A549 (cell line): ENCODE measurements around the gene FAM240B. TPM values are rescaled to one million over a fixed set of nuclear protein-coding genes. Genes with fewer than 3 reads are reported as not detected.

Experiments used
- ATAC-seq, 2 experiments: fragments of 200-7000 bp in 1 of 2; fragments of >200 bp in 1 of 2; cut with Nextera tagmentation in 1 of 2; cut with Tn5 transposase in 1 of 2; 3 replicates each; pipeline versions ENCODE4 v1.8.0 to v1.9.1; 2018 to 2020; ENCODE audit warnings: mild to moderate bottlenecking in 1 of 2, moderate library complexity in 1 of 2
- CTCF ChIA-PET: fragments of 300-600 bp; sonication (Branson Sonifier 250); formaldehyde crosslinking; extraction: SDS; loops from one replicate; lab custom pipeline; 2021; ENCODE audit warnings: antibody characterized with exemption, inconsistent platforms; lab: Yijun Ruan, JAX
- POLR2A ChIA-PET: fragments of 350-600 bp; formaldehyde crosslinking; extraction: SDS; loops from one replicate; lab custom pipeline; 2021; ENCODE audit warnings: antibody characterized with exemption, inconsistent platforms; lab: Yijun Ruan, JAX
- DNase-seq, 2 experiments: peaks; one replicate each; pipeline versions ENCODE4 v3.0.0 to v3.0.0-alpha.2; 2011 to 2016; ENCODE audit warnings: low read depth in 1 of 2, low spot score in 1 of 2
- FAIRE-seq: peaks from 2 replicates; lab custom pipeline; 2011; peaks lifted over from hg19 to GRCh38; lab: Jason Lieb, UNC
- H3K27ac ChIP-seq, 2 experiments: fragments of >200 bp; sonication (Bioruptor Twin); formaldehyde crosslinking; 3 replicates each; pipeline ENCODE4 v1.5.1; 2016 to 2017
- H3K4me1 ChIP-seq: fragments of >200 bp; sonication (Bioruptor Twin); formaldehyde crosslinking; 3 replicates; pipeline ENCODE4 v1.6.1; 2016
- H3K4me2 ChIP-seq: fragments of >200 bp; sonication (Bioruptor Twin); formaldehyde crosslinking; 3 replicates; pipeline ENCODE4 v1.6.1; 2016
- H3K4me3 ChIP-seq: fragments of >200 bp; sonication (Bioruptor Twin); formaldehyde crosslinking; 3 replicates; pipeline ENCODE4 v1.5.1; 2016
- H3K9me3 ChIP-seq: fragments of >200 bp; sonication (Bioruptor Twin); formaldehyde crosslinking; 3 replicates; pipeline ENCODE4 v1.6.1; 2016
- BCL3 ChIP-seq: fragments of >200 bp; sonication (Bioruptor Twin); formaldehyde crosslinking; IDR thresholded peaks from 3 replicates; pipeline ENCODE4 v1.6.1; 2016
- CBX8 ChIP-seq: fragments of 200-600 bp; sonication (generic); IDR thresholded peaks from 2 replicates; pipeline ENCODE4 v1.6.1; 2016
- CEBPB ChIP-seq, 2 experiments: fragments of >200 bp in 1 of 2; sonication (Bioruptor Twin) in 1 of 2; formaldehyde crosslinking in 1 of 2; IDR thresholded peaks; 2 replicates each; pipeline ENCODE4 v1.6.1; 2012 to 2016
- CHD2 ChIP-seq: fragments of 150-350 bp; IDR thresholded peaks from 2 replicates; pipeline ENCODE4 v1.6.1; 2014; ENCODE audit warnings: low read length; ENCODE audit not compliant: partially characterized antibody
- EHF ChIP-seq: fragments of 250-450 bp; sonication (Bioruptor Pico); IDR thresholded peaks from 2 replicates; pipeline ENCODE4 v1.5.0; 2020; ENCODE audit warnings: mild to moderate bottlenecking
- EHMT2 ChIP-seq: fragments of 200-600 bp; sonication (generic); IDR thresholded peaks from 2 replicates; pipeline ENCODE4 v1.6.1; 2016; ENCODE audit warnings: antibody characterized with exemption, low read depth, mild to moderate bottlenecking, moderate library complexity
- ELK1 ChIP-seq: fragments of 150-350 bp; IDR thresholded peaks from 2 replicates; pipeline ENCODE4 v1.6.1; 2014; ENCODE audit warnings: low read depth, mild to moderate bottlenecking, low read length
- EP300 ChIP-seq, 2 experiments: fragments of >200 bp; sonication (Bioruptor Twin); formaldehyde crosslinking; IDR thresholded peaks; 2 replicates in 1 of 2; 3 replicates in 1 of 2; pipeline ENCODE4 v1.6.1; 2016 to 2017
- FOSL2 ChIP-seq, 2 experiments: fragments of 450-650 bp in 1 of 2; fragments of >200 bp in 1 of 2; sonication (Bioruptor Twin) in 1 of 2; formaldehyde crosslinking; IDR thresholded peaks; 2 replicates each; pipeline versions ENCODE4 v1.5.0 to v1.6.1; 2016 to 2020; ENCODE audit warnings: mild to moderate bottlenecking in 1 of 2, moderate library complexity in 1 of 2
- FOXS1 ChIP-seq: fragments of 250-450 bp; sonication (Bioruptor Pico); IDR thresholded peaks from 2 replicates; pipeline ENCODE4 v1.5.0; 2020; ENCODE audit warnings: mild to moderate bottlenecking, moderate library complexity
- HMGXB4 ChIP-seq: fragments of 250-450 bp; sonication (Bioruptor Pico); IDR thresholded peaks from 2 replicates; pipeline ENCODE4 v1.5.0; 2021; ENCODE audit warnings: mild to moderate bottlenecking, moderate library complexity, borderline replicate concordance
- HOXB5 ChIP-seq: fragments of 250-450 bp; sonication (Bioruptor Pico); IDR thresholded peaks from 2 replicates; pipeline ENCODE4 v1.5.0; 2020; ENCODE audit warnings: mild to moderate bottlenecking, moderate library complexity
- KDM1A ChIP-seq: fragments of 200-600 bp; sonication (generic); IDR thresholded peaks from 2 replicates; pipeline ENCODE4 v1.6.1; 2016; ENCODE audit warnings: low read depth, mild to moderate bottlenecking
- MAFK ChIP-seq: fragments of 450-650 bp; IDR thresholded peaks from 2 replicates; pipeline ENCODE4 v1.6.1; 2014; ENCODE audit not compliant: partially characterized antibody
- NPAS2 ChIP-seq: fragments of 250-450 bp; sonication (Bioruptor Pico); IDR thresholded peaks from 2 replicates; pipeline ENCODE4 v1.8.0; 2022; ENCODE audit warnings: mild to moderate bottlenecking, moderate library complexity, borderline replicate concordance
- PHF8 ChIP-seq: fragments of 200-600 bp; sonication (generic); IDR thresholded peaks from 2 replicates; pipeline ENCODE4 v1.6.1; 2016; ENCODE audit warnings: low read depth, mild to moderate bottlenecking, antibody characterized with exemption, moderate library complexity, borderline replicate concordance
- POLR2A ChIP-seq: IDR thresholded peaks from 2 replicates; pipeline ENCODE4 v1.6.1; 2012; ENCODE audit warnings: mild to moderate bottlenecking, low read length
- POLR2AphosphoS2 ChIP-seq: conservative IDR thresholded peaks from 2 replicates; pipeline ENCODE4 v1.6.1; 2012; ENCODE audit warnings: low read length, improper control_type of control experiment, inconsistent platforms
- RAD21 ChIP-seq, 2 experiments: fragments of >200 bp in 1 of 2; sonication (Bioruptor Twin) in 1 of 2; formaldehyde crosslinking in 1 of 2; IDR thresholded peaks in 1 of 2; conservative IDR thresholded peaks in 1 of 2; 2 replicates in 1 of 2; 3 replicates in 1 of 2; pipeline ENCODE4 v1.6.1; 2012 to 2018; ENCODE audit warnings: inconsistent platforms in 1 of 2
- REST ChIP-seq: fragments of 200-600 bp; sonication (generic); IDR thresholded peaks from 2 replicates; pipeline ENCODE4 v1.6.1; 2016; ENCODE audit warnings: antibody characterized with exemption, mild to moderate bottlenecking, moderate library complexity
- RFX5 ChIP-seq: fragments of 450-650 bp; IDR thresholded peaks from 2 replicates; pipeline ENCODE4 v1.7.1; 2014; ENCODE audit warnings: antibody characterized with exemption, mild to moderate bottlenecking, moderate library complexity
- RNF2 ChIP-seq: fragments of 200-600 bp; sonication (generic); IDR thresholded peaks from 2 replicates; pipeline ENCODE4 v1.6.1; 2016; ENCODE audit warnings: low read depth, mild to moderate bottlenecking, antibody characterized with exemption, moderate library complexity, borderline replicate concordance
- SMC3 ChIP-seq: fragments of >200 bp; sonication (Bioruptor Twin); formaldehyde crosslinking; IDR thresholded peaks from 3 replicates; pipeline ENCODE4 v1.6.1; 2018; ENCODE audit warnings: inconsistent platforms
- TP53 ChIP-seq: fragments of 250-450 bp; sonication (Bioruptor Pico); IDR thresholded peaks from 2 replicates; pipeline ENCODE4 v1.5.0; 2021; ENCODE audit warnings: mild to moderate bottlenecking, moderate library complexity
- ZNF302 ChIP-seq: fragments of 250-450 bp; sonication (Bioruptor Pico); IDR thresholded peaks from 2 replicates; pipeline ENCODE4 v1.9.0; 2021; ENCODE audit warnings: inconsistent platforms, mild to moderate bottlenecking, moderate library complexity
- WGBS: methylation state at CpG from one replicate; pipeline ENCODE4 v1.1.6; 2017; ENCODE audit errors: missing lambda C conversion rate; 5-methylcytosine and 5-hydroxymethylcytosine counted together
- polyA plus RNA-seq, 4 experiments: library from polyadenylated mRNA; depleted of rRNA in 3 of 4; stranded (reverse); fragments of >200 nt; fragmentation: RNase III in 1 of 4; extraction: RNeasy Plus Mini Kit Qiagen cat#74134 plus additional on column Dnase treatment in 1 of 4; gene quantifications; 2 replicates in 3 of 4; 3 replicates in 1 of 4; pipeline ENCODE4 v1.2.3, GENCODE V29; 2011 to 2017

The FAM240B gene
- polyA plus RNA-seq, 2 of the 4 experiments (the other 2 are of a cell fraction): not detected

- Histone ChIP-seq H3K9me3 (no peaks in the 10 kb centered on the region), H3K4me1 (peaks cover 8% of the 10 kb centered on the region; the same call in 1 of the 3 replicates), H3K27ac (no peak overlapping the region), H3K4me2 (no peak overlapping the region), H3K4me3 (no peak overlapping the region)
- 90% methylated on average over 3 of the region's 3 CpGs for WGBS
- FAIRE-seq (no peak), DNase-seq (no peak), ATAC-seq (no peak)
- TF ChIP-seq NPAS2 (CRISPR knock-in tag) (no peak), TP53 (CRISPR knock-in tag) (no peak), CEBPB (IDR thresholded peaks at IDR 0.05) (no peak), HOXB5 (CRISPR knock-in tag) (no peak), MAFK (no peak), BCL3 (no peak), ZNF302 (CRISPR knock-in tag) (no peak), FOXS1 (CRISPR knock-in tag) (no peak), FOSL2 (IDR thresholded peaks at IDR 0.05) (no peak), FOSL2 (CRISPR knock-in tag; IDR thresholded peaks at IDR 0.05) (no peak), POLR2AphosphoS2 (no peak), ELK1 (no peak), CBX8 (no peak)
- ChIA-PET CTCF (interaction anchor here (1.1 to 3.2 kb wide), 3 partner anchors 11 to 30 kb away, joined by 3 to 13 read pairs (median 5); no protein-coding TSS in a partner anchor), POLR2A (no interaction called here)
These were observed 22.9 kb downstream of the FAM240B start for GRCh38 chr9:38696999-38697398.

- WGBS: 87% methylated on average over 10 of the region's 10 CpGs
- ATAC-seq (no peak), FAIRE-seq (no peak), DNase-seq (no peak)
- Histone ChIP-seq H3K4me1 (peaks cover 12% of the 10 kb centered on the region), H3K4me3 (no peak overlapping the region), H3K9me3 (no peaks in the 10 kb centered on the region), H3K4me2 (no peak overlapping the region), H3K27ac (no peak overlapping the region)
- ChIA-PET CTCF (interaction anchor here (1.0 to 1.7 kb wide), 3 partner anchors 10 to 20 kb away, joined by 3 to 5 read pairs (median 3); no protein-coding TSS in a partner anchor), POLR2A (no interaction called here)
- no peak for TF ChIP-seq HMGXB4 (CRISPR knock-in tag)
- no peak for TF ChIP-seq NPAS2 (CRISPR knock-in tag)
- no peak for TF ChIP-seq EP300 (IDR thresholded peaks at IDR 0.05)
- no peak for TF ChIP-seq EHMT2
- no peak for TF ChIP-seq CBX8
- TF ChIP-seq SMC3: no peak
- no peak for TF ChIP-seq EHF
- no peak for TF ChIP-seq RNF2
- no peak for TF ChIP-seq FOXS1 (CRISPR knock-in tag)
- no peak for TF ChIP-seq KDM1A
- TF ChIP-seq PHF8: no peak
- no peak for TF ChIP-seq REST
- no peak for TF ChIP-seq POLR2A
- no peak for TF ChIP-seq RAD21 (conservative IDR thresholded peaks at IDR 0.05 in 1 of 2, IDR thresholded peaks at IDR 0.05 in 1 of 2)
- no peak for TF ChIP-seq RFX5
- TF ChIP-seq TP53 (CRISPR knock-in tag): no peak
- no peak for TF ChIP-seq CHD2
- TF ChIP-seq ELK1: no peak
These were observed 25.3 kb downstream of the FAM240B start for GRCh38 chr9:38694676-38695075.
